GM18505 (cell line): Measurements from ENCODE around the gene SPRR1A.

Experiments used
- ATAC-seq: cut with Tn5 transposase; IDR thresholded peaks from one replicate; pipeline ENCODE4 v1.9.1; 2021; ENCODE audit not compliant: unreplicated experiment
- POLR2A ChIP-seq: IDR thresholded peaks from 4 replicates; pipeline ENCODE4 v1.6.1; 2011; ENCODE audit warnings: borderline replicate concordance; ENCODE audit not compliant: insufficient read depth, insufficient read length; ENCODE audit errors: extremely low read depth

Gene SPRR1A, protein sequence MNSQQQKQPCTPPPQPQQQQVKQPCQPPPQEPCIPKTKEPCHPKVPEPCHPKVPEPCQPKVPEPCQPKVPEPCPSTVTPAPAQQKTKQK

DNA sequence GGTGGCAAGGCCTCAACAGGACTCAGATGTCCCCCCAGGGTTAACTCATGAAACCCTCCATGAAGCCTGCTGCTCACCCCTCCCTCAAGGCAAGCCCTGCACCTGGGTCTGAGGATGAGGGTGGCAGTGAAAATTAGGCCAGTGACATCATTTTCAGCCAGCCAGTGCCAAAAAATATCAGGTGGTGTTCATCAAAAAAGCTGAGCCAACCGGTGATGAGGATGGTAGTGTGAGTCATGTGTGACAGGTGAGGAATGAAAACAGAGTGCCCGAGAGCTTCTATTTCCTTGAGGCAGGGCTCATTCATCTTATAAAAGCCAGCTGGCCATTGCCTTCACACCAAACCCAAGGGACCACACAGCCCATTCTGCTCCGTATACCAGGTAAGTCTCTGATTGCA lies at the start of gene SPRR1A:
SPRR1A (plus strand) TSS at position 339 of the 400 bp plus-strand sequence. CDS start 1,150 bp downstream, outside the sequence.
- no peak for ATAC-seq
- no peak for TF ChIP-seq POLR2A

DNA sequence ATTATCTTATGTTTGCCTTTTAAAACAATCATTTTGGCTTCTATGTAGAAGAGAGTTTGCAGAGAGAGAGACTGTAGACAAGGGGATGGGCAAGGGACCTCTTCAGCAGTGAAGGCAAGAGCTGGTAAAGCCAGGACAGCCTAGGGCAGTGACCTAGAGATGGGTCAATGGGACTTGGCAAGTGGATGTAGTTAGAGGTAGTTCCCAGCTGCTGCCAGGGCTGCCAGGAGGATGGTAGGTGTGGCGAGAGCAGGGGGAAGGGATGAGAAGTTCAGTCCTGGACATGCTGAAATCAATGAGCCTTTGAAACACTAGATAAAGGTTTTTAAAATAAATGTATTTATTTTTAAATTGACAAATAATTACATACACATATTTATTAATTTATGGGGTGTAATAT lies 43.3 kb upstream of the SPRR1A start:
- no peak for ATAC-seq
- no peak for TF ChIP-seq POLR2A

DNA sequence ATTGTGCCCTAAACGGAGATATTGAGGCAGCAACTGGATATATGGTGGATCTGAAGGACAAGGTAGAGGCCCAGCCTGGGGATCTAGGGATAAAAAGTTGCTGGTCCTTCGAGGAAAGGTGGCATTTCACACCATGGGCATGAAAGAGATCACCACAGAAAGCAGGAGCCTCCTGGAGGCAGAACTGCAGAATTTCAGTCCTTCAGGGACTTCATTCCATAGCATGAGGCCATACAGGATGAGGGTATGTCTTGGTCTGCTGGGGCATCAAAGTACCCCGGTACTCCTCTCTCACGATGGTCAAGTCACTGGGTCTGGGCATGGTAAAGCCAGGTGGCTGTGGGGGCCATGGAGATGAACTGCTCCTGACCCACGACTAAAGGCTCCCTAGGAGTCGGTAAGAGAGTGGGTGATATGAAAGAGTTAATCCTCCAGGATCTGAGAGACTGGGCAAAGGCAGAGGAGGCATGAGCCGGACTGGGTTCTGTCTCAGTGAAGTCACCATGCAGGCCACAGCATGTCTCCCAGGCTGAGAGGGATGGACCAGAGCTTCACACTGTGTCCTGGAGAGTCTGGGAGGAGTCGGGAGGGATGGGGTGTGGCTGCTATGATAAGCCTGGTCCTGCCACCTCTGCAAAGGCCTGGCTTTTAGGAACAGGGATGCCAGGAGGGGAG lies 42.7 kb upstream of the SPRR1A start:
- ATAC-seq, result no peak

DNA sequence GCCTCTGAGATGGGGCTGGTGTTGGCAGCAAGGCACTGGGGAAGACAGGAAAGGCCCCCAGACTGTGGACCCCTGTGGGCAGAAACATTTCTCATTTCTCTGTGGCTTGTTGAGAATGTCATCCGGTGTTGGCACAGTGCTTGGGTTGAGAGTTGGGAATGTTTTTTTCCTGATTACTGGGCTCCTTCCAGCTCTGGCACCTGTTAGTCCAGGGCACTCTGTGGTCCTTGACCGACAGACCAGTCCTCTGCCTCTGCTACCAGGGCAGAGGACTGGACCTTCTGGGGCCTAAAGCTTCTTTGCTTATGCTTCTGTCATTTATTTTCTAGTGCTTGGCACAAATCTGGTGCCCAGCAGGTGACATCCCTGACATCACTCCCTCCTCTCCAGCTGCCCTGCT lies 41.7 kb upstream of the SPRR1A start:
- ATAC-seq, result no peak
- no peak for TF ChIP-seq POLR2A

More for the DNA sequence above, 42.7 kb upstream of the SPRR1A start:
- TF ChIP-seq POLR2A, result no peak

DNA sequence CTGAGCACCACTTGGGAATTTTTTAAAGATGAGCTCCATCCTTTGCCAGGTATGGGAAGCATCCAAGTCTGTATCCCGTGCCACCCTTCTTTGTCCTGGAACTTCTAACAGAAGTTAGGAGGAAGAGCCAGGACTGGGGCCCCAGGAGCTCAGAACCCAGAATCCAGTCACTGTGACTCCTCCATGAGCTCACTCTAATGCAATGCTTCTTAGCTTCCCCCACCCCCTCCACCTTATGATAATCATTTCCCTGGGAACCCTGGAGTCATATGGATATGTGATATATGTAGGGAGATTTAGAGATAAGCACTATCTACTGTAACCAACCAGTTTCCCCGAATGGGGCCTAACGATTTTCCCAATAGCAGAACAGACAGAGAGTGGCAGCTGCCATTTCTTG lies 37.6 kb upstream of the SPRR1A start:
- TF ChIP-seq POLR2A, result no peak
- no peak for ATAC-seq

DNA sequence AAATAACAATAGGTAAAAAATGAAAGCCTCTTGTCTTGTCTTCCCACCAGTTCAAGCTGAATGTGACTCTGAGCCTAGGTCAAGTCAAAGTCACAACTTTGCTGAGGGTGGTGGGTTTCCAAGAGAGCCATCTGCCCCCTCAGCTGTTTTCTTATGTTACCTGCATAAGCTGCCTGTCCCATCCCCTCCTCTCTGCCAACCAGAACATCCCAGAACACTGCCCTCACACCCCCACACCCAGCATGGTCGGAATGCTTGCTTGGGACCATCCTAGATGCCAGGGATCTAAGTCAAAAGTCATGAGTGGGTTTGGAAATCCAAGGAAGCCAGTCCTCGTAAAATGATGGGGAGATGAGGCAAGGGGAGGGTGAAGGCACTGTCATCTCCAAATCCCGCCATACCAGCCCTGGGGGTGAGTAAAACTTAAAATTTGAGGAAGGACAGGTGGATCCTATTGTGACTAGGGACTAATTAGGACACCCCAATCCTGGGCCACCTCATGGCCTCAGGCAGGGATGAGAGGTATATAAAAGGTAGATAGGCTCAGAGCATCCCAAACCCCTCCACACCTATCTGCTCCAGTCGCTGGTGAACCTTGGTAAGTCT lies 37.1 kb upstream of the SPRR1A start, which contains the start of gene SPRR5:
SPRR5 (plus strand) TSS at position 556 of the 606 bp plus-strand sequence. CDS start 1,349 bp downstream, outside the sequence.
- no peak for TF ChIP-seq POLR2A
- ATAC-seq, result no peak

DNA sequence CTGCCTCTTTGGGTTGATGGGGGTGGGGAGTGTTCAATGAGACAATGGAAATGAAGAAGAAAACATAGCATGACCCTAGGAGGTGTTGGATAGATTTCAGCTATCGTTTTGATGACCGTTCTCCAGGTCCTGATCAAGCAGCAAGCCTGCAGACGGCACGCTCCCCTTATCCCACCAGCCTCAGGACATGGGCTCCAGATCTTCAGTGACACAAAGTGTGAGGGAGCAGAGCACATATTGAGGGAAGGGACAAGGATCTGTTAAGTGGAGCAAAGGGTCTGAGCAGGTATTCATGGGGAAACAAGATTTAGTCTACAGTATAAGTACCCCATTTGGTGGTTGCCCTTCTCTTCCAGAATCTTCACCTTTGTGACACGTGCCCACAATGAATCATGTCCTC lies 32.2 kb upstream of the SPRR1A start:
- ATAC-seq, result no peak
- no peak for TF ChIP-seq POLR2A

DNA sequence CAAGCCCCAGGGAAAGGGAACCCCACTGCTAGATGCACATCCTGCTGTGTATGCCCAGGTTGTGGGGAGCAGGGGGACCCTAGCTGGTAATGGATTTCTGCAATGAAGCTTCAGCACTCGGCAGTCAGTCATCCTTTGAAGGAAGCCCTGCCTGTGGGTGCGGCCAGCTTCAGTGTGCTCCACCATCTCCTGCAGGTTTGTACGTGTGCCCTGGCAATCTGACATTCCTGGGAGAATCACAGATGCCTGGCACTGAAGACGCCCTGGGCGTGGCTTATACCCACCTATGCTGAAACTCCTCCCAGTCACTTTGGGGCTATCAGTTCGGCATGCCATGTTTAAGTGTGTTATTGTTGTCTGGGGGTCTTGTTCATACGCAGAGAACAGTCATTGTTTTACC lies 30.1 kb upstream of the SPRR1A start:
- no peak for TF ChIP-seq POLR2A
- no peak for ATAC-seq

DNA sequence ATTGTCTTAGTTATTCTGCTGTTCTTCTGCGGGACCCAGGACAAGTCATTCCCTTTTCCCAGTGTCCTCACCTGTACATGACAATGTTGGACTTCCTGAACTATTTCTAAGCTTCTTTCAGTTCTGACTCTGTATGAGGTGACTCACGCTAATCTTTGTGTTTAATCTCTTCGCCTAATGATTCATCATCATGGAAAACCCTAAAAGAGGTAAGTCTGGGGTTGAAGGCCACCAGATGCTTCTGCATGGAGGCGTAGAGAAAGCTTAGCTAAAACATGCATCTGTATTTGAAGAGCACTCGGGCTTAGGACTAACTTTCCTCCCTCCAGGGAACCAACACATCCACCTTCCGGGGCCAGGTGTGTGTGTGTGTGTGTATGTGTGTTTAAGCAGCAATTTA lies 29.4 kb upstream of the SPRR1A start:
- no peak for ATAC-seq
- no peak for TF ChIP-seq POLR2A

DNA sequence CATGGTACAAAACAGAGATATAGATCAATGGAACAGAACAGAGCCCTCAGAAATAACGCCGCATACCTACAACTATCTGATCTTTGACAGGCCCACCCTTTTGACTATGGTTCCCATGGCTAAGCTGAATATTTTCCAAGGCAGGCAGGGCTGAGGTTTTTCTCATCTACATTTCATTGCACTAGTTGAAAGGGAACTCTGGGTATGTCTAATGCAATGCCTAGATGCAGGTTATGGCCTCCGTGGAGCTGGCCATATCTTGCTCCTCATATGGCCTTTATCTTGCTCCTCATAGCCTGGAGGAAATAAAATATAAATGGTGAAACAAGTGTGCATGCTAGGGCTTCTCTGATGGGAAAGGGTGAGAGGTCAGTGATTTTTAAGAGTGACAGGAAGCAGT lies 26.3 kb upstream of the SPRR1A start:
- no peak for ATAC-seq
- TF ChIP-seq POLR2A, result no peak

DNA sequence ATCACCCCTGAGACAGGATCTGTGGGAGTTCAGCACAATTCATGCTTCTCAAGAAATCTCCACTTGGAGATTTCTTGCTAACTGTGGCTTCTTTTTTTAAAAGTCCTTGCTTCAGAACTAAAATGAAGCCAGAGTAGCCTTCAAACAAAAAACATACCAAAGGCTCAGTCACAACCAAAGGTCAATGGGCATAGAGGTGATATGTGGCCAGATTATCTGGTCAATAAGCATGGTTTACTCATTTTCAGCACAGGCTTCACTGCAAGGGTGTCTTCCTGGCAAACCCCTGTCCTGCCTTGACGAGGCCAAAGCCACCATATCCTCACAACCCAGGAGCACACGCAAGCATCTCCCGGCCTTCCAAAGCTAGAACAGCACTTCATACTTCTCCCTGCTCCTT lies 24.6 kb upstream of the SPRR1A start:
- no peak for TF ChIP-seq POLR2A
- no peak for ATAC-seq

DNA sequence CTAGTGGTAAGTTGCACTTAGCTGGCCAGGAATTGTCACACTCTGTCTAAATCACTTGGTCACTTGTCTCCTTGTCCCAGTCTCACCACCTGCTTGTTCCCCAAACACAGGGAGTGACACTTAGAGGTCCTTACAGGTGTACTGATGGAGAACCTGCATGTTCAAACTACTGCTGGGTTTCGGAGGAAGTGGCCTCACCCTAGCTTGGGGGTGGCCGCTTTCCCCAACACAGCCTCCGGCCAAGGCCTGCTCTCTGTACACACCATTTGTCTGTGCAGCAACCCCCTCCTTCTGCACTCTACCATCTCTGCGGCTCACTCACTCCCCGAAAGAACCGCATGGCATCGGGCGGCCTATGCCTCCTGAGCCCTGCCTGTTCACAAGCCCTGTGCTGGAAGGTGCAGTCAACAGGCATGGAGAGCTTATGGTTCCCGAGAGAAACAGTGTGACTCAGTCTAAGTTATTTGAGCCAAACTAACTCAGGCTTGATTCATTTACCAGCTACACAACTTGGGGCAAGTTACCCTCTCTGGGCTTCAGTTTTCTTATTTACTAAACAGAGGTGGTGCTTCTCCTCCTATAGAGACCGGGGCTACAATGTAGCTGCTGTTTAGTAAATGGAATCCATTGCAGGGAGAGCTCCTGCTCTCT lies 24.0 kb upstream of the SPRR1A start:
- no peak for ATAC-seq
- TF ChIP-seq POLR2A, result no peak

DNA sequence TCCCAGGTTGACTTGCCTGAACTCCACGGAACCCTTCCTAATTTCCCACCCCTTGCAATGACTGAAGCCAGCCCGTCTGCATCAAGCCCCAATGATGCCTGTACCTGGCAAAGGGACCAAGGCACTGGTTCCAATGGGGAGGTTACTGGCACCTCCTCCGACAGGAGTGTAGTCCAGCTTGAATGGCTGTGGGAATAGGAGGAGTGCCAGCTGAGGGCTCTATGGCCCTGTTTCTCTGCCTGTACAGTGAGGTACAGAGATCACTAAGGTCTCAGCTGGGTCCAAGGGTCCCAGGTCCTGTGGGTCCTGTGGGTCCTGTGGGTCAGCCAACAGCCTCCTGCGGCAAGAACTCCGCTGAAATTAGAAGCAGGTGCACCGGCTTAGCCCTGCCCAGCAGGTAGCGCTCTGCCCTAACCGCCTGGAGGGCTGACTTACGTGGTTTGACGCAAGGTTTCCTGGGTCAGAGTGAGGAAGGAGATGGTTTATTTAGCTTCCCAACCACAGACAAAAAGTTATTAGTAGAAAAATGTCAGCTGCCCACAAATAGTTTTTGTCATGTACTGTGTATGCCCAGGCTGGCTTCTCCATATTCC lies 23.3 kb upstream of the SPRR1A start:
- no peak for ATAC-seq
- no peak for TF ChIP-seq POLR2A
